ENCODE results near the gene PACSIN2.
"Not testable (repeated sequence)": the region's sequence is repeated elsewhere in the genome, so short reads cannot be mapped to it uniquely, and the experiment has no call there.

Gene PACSIN2

GRCh38 chr22:42942351-42942750, 72.6 kb downstream of the PACSIN2 start:
- DNase-seq, result no peak

GRCh38 chr22:42939941-42940653, 74.9 kb downstream of the PACSIN2 start:
- no peak for DNase-seq

- no peak for DNase-seq
These were observed 75.5 kb downstream of the PACSIN2 start for GRCh38 chr22:42939451-42939881.

- no peak for DNase-seq
These were observed 76.0 kb downstream of the PACSIN2 start for GRCh38 chr22:42938976-42939375.

GRCh38 chr22:42938449-42938848, 76.5 kb downstream of the PACSIN2 start:
- DNase-seq, result no peak

- DNase-seq, result peak; percentile 45
These were observed 77.6 kb downstream of the PACSIN2 start for GRCh38 chr22:42937164-42937843.

- DNase-seq, result not testable (repeated sequence)
These were observed 78.3 kb downstream of the PACSIN2 start for GRCh38 chr22:42936680-42937079.

- no peak for DNase-seq
These were observed 80.6 kb downstream of the PACSIN2 start for GRCh38 chr22:42934338-42934737.

GRCh38 chr22:42933485-42934091, 81.4 kb downstream of the PACSIN2 start:
- no peak for DNase-seq

- no peak for DNase-seq
These were observed 82.0 kb downstream of the PACSIN2 start for GRCh38 chr22:42932857-42933484.

GRCh38 chr22:42932197-42932519, 82.8 kb downstream of the PACSIN2 start:
- no peak for DNase-seq

- no peak for DNase-seq
These were observed 83.3 kb downstream of the PACSIN2 start for GRCh38 chr22:42931421-42932196.

GRCh38 chr22:42930810-42931420, 84.0 kb downstream of the PACSIN2 start:
- DNase-seq, result peak; percentile 15

GRCh38 chr22:42929838-42930155, 85.2 kb downstream of the PACSIN2 start:
- no peak for DNase-seq

GRCh38 chr22:42928969-42929837, 85.7 kb downstream of the PACSIN2 start:
- DNase-seq, result no peak

- no peak for DNase-seq
These were observed 87.0 kb downstream of the PACSIN2 start for GRCh38 chr22:42927966-42928365.

- DNase-seq, result no peak
These were observed 88.2 kb downstream of the PACSIN2 start for GRCh38 chr22:42926768-42927167.

- DNase-seq, result no peak
These were observed 88.8 kb downstream of the PACSIN2 start for GRCh38 chr22:42926104-42926503.

- no peak for DNase-seq
These were observed 89.4 kb downstream of the PACSIN2 start for GRCh38 chr22:42925598-42925997.

GRCh38 chr22:42925031-42925430, 89.9 kb downstream of the PACSIN2 start:
- DNase-seq, result not testable (repeated sequence)

- no peak for DNase-seq
These were observed 90.5 kb downstream of the PACSIN2 start for GRCh38 chr22:42924436-42924835.

All from stimulated activated CD4-positive, alpha-beta T cell treated with anti-CD3 and anti-CD28 coated beads, Interleukin-1b, Interleukin-23, amount 100 ng/mL, for 48 hours (primary cell).